ENCODE results near the gene ATRNL1. TPM values are rescaled to one million over a fixed set of nuclear protein-coding genes. Genes with fewer than 3 reads are reported as not detected.

The ATRNL1 gene
- total and polyA plus RNA-seq, 4 donors, result 0.40 to 26.9 (median 5.3) TPM

- no peak for TF ChIP-seq REST (IDR thresholded peaks at IDR 0.05)
- TF ChIP-seq YY1 (IDR thresholded peaks at IDR 0.05), result no peak
- TF ChIP-seq JUND (IDR thresholded peaks at IDR 0.05), result no peak
- no peak for TF ChIP-seq EGR1 (IDR thresholded peaks at IDR 0.05; ENCODE audit: low read depth in 2 of 2)
- TF ChIP-seq HNF4A (conservative IDR thresholded peaks at IDR 0.05), result no peak
- TF ChIP-seq HNF4G (IDR thresholded peaks at IDR 0.05), result no peak
- no peak for TF ChIP-seq FOXA2 (IDR thresholded peaks at IDR 0.05)
Observed at GRCh38 chr10:115066528-115066927, 26.6 kb upstream of the ATRNL1 start (continued).

- Histone ChIP-seq H3K4me1 (ENCODE audit: control insufficient read depth in 4 of 4, insufficient read depth in 4 of 4, low read length in 3 of 4) (no peaks in the 10 kb centered on the region), H3K9ac (ENCODE audit: low read depth in 1 of 2, low read length in 2 of 2) (no peak overlapping the region), H3K4me3 (ENCODE audit: low read depth in 1 of 3, low read length in 3 of 3) (no peak overlapping the region), H3K9me3 (ENCODE audit: control insufficient read depth in 4 of 4, low read length in 3 of 4) (no peaks in the 10 kb centered on the region), H3K36me3 (ENCODE audit: control insufficient read depth in 4 of 4, insufficient read depth in 3 of 4, low read depth in 1 of 4, low read length in 3 of 4) (no peaks in the 10 kb centered on the region), H3K27me3 (ENCODE audit: control insufficient read depth in 4 of 4, insufficient read depth in 4 of 4, low read length in 3 of 4) (no peaks in the 10 kb centered on the region), H3K27ac (ENCODE audit: low read depth in 1 of 2, low read length in 2 of 2) (no peak overlapping the region)
- no peak for DNase-seq (ENCODE audit: low spot score)
- no peak for TF ChIP-seq FOXA1 (IDR thresholded peaks at IDR 0.05)
- TF ChIP-seq ZBTB33 (IDR thresholded peaks at IDR 0.05), result no peak
- no peak for TF ChIP-seq RXRA (IDR thresholded peaks at IDR 0.05)
- TF ChIP-seq ATF3 (IDR thresholded peaks at IDR 0.05), result no peak
- no peak for TF ChIP-seq JUND (IDR thresholded peaks at IDR 0.05)
- no peak for TF ChIP-seq MAX (IDR thresholded peaks at IDR 0.05)
- 77% methylated on average over 1 of the region's 1 CpG for WGBS
Observed at GRCh38 chr10:115073796-115074195, 19.4 kb upstream of the ATRNL1 start.

- no peaks in the 10 kb centered on the region for H3K4me1 ChIP-seq (ENCODE audit: control insufficient read depth in 4 of 4, insufficient read depth in 4 of 4, low read length in 3 of 4)
- no peak overlapping the region for H3K4me3 ChIP-seq (ENCODE audit: low read depth in 1 of 3, low read length in 3 of 3)
- DNase-seq (ENCODE audit: low spot score), result no peak
- H3K36me3 ChIP-seq (ENCODE audit: control insufficient read depth in 4 of 4, insufficient read depth in 3 of 4, low read depth in 1 of 4, low read length in 3 of 4), result no peaks in the 10 kb centered on the region
- H3K9ac ChIP-seq (ENCODE audit: low read depth in 1 of 2, low read length in 2 of 2), result no peak overlapping the region
- peaks cover 0 to 5% (median 2%) of the 10 kb centered on the region in 4 donors for H3K9me3 ChIP-seq (ENCODE audit: control insufficient read depth in 4 of 4, low read length in 3 of 4)
- TF ChIP-seq RAD21 (IDR thresholded peaks at IDR 0.05), result no peak
- no peaks in the 10 kb centered on the region for H3K27me3 ChIP-seq (ENCODE audit: control insufficient read depth in 4 of 4, insufficient read depth in 4 of 4, low read length in 3 of 4)
- 69% methylated on average over 2 of the region's 2 CpGs for WGBS
- H3K27ac ChIP-seq (ENCODE audit: low read depth in 1 of 2, low read length in 2 of 2), result no peak overlapping the region
Observed at GRCh38 chr10:115082506-115082905, 10.7 kb upstream of the ATRNL1 start.

Measured in liver (tissue), 9 donors.